GM18907 (cell line): Measurements from ENCODE around the gene SMC1A.
"Not testable (repeated sequence)": the region's sequence is repeated elsewhere in the genome, so short reads cannot be mapped to it uniquely, and the experiment has no call there.

Source experiments
- ATAC-seq: cut with Tn5 transposase; IDR thresholded peaks from one replicate; pipeline ENCODE4 v1.9.1; 2021; ENCODE audit warnings: mild to moderate bottlenecking, moderate library complexity; ENCODE audit not compliant: unreplicated experiment

Gene SMC1A

DNA sequence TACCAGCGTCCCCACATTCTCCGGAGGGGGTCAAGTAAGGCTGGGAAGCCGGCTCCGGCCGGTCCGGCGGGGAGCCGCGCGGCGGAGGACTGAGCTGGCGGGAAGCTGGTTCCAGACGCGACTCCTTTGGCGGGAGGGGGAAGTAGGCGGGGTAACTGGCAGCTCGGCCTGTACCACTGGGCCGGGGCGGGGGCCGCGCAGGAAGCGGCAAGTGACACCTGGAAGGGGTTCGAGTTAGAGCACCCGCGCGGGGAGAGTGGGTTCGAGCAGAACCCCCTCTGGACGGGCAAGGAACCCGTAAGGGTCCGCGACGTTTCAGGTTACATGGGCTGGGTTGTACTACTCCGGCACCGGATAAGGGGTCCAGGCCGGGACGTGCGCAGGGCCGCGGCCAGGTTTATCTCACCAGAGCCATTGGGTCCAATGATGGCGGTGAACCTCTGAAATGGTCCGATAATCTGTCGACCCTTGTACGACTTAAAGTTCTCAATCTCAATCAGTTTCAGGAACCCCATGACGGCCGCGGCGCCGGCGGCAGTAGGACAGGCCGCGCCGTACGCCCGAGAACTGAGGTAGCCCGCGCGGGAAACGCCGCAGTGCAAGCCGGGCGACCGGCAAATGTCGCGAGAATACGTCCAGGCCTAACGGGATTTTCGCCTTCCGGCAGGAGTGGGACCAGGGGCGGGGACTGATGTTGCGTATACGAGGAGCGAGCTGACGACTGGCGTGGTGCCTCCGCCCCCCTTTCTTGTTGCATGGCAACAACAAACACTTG lies at the start of gene SMC1A:
Gene SMC1A (minus strand): TSS at position 569 of the 775 bp plus-strand sequence. CDS start 54 bp downstream, at position 515.
- ATAC-seq: peak; percentile 94

DNA sequence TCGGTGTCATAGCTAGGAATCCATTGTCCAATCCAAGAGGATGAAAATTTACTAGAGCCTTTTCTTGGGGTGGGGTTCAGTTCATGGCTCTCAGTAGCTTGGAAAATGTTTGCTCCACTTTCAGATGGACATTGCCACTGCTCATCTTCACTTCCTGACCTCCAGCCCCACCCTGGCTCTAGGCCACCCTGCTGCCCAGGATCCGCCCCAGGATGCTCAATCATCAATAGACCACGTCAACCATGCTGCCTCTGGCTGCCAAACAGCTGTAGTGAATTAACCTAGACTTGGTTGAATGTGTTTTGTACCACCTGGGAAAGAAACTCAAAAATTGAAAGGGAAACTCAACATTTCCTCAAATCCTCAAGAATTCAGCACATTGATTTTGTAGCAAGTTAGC lies 48.9 kb upstream of the SMC1A start:
- no peak for ATAC-seq

DNA sequence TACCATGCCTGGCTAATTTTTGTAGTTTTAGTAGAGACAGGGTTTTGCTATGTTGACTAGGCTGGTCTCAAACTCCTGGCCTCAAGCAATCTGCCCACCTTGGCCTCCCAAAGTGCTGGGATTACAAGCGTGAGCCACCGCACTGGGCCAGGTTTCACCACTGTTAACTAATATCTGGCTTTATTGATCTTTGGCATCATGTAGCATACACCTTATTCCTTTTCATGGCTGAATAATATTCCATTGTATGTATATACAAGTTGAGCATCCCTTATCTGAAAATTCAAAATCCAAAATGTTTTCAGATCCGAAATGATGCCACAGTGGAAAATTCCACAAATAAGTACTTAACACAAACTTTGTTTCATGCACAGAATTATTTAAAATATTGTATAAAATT lies 46.2 kb upstream of the SMC1A start:
- ATAC-seq: not testable (repeated sequence)

DNA sequence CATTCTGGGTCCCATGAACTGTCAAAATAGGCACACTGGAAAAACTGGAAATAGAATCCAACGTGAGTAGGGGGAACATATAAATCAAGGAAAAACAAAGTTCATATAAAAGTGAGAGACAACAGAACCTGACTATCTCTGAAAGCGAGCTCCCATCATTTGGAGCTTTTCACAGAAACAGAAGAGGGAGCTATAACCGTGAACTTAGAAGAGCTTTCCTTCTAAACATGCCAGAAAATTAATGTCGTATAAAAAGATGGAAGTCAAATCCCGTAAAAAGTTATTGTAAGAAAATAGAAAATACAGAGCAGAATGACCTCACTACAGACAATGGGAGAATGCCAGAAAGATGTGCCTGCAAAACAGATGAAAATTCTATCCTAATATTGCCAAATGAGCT lies 35.6 kb upstream of the SMC1A start:
- no peak for ATAC-seq

DNA sequence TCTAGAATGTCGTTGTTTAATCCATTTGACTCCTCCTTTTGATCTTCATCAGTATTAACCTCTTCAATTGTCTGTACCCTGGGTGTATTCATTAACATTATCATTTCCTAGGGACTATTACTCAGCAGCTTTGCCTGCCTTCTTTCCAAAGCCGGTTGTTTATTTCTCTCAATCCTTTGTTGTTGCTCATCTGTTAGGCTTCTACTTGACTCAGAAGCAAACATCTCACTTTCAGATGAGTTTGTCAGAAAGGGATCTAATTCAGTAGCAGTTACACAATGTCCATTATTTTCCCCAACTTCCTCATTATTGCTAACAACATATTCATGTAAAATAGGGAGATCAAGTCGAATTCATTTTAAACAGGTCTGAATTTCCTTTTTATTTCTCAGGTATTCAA lies 33.8 kb upstream of the SMC1A start:
- ATAC-seq: no peak

DNA sequence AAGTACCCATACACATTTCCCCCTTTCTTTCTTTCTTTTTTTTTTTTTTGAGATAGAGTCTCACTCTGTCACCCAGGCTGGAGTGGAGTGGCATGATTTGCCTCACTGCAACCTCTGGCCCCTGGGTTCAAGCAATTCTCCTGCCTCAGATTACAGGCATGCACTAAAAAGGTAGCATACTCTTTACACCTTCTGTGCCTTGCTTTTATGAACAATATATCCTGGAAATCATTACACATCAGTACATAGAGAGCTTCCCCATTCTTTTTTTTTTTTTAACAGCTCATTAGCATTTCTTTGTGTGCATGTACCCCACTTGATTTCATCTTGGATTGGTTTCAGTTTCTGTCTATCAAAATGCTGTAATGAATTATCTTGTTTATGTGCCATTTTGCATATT lies 30.4 kb upstream of the SMC1A start:
- no peak for ATAC-seq

DNA sequence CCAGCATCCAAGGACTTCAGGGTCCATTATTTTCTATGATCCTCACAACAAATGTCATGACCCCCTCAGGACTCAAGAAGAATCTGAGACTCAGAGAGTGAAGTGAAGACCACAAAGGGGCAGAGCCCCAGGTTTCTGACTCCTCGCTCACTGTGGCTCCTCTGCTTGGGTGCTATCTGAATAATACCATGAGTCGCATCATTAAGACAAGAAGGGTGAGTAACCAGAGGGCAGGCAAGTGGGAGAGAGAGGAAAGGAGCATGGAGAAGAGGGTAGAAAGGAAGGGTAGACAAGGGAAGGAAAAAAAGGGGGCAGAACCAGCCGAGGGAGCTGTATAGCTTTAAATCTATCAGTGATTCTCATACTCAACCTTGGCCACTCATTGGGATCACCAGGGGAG lies 27.2 kb upstream of the SMC1A start:
- no peak for ATAC-seq

DNA sequence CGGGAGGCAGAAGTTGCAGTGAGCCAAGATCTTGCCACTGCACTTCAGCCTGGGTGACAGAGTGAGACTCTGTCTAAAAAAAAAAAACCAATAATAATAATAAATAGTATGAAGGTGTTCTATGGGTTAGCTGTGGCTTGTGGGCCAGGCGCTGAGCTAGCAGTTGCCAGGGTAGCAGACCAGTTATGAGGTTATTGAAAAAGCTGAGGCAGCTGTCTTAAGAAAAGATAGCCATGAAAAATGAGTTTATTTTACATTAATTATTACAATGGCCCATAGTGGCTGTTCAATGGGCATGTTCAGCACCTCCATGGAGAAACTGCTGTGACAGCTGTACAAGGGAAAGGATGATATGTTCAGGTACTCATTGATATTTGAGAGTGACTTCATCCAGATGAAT lies 25.0 kb upstream of the SMC1A start:
- no peak for ATAC-seq

DNA sequence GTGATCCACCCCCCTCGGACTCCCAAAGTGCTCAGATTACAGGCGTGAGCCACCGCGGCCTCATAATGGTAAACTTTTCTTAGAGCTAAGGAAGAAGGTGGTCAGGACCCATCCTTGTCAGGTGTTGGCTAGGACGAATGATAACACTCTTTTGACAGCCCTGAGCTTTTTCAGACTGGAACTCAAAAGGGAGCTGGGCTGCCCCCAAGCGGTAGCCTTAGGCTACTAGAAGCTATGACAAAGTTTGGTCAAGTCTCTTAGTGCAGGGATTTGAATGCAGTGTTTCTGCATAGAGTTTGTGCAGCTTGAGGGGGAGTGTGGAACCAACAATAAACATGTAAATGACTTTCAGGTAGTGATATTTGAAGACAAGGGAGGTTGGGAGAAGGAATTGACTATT lies 23.5 kb upstream of the SMC1A start:
- no peak for ATAC-seq

DNA sequence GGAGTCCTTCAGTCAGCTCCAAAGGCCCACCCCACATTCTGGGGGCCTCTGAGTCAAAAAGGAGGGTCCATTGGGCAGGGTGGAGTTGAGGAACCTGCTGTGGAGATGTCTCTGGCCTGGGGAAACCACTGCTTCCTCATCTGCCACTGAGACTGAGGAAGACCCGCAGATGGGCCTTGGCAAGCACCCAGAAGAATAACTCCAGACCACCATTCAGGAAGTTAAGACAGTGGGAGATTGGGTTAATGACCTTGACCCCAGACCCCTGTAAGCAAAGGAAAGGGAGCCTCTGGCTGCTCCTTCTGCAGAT lies 19.8 kb upstream of the SMC1A start:
- ATAC-seq: no peak

DNA sequence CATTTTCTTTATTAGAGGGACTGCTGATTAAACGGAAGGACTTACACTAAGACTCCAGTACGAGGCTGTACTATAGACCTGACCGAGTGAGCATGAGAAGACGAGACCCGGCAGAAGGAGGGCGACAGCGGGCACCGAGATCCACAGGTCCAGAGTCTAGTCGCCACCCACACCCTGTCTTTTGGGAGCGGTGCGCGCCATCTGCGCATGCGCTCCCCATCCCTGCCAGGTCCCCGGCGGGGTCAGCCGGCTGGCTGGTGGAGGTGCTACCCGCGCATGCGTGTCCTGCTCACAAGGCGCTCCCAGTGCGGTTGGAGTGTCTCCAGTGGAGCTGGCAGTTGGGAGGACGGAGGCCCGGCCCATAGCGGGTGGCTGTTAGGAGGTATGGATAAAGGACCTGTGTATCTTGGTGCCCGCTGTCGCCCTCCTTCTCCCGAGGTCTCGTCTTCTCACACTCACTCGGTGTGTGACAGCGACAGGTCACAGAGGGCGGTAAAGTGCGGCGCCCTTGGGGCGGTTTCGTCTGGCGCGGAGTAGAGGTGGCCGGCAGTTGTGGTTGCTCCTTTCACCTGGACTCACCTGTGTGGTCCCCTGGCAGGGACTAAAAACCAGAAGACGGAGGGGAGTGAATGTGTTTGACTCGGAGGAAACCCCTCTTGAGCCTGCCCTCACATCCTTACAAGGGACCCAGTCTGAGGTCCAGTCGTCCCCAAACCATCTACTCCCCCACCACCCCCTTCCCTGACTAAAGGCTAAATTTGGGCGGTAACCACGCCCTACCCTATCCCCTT lies 19.3 kb upstream of the SMC1A start:
- ATAC-seq: peak; percentile 75

DNA sequence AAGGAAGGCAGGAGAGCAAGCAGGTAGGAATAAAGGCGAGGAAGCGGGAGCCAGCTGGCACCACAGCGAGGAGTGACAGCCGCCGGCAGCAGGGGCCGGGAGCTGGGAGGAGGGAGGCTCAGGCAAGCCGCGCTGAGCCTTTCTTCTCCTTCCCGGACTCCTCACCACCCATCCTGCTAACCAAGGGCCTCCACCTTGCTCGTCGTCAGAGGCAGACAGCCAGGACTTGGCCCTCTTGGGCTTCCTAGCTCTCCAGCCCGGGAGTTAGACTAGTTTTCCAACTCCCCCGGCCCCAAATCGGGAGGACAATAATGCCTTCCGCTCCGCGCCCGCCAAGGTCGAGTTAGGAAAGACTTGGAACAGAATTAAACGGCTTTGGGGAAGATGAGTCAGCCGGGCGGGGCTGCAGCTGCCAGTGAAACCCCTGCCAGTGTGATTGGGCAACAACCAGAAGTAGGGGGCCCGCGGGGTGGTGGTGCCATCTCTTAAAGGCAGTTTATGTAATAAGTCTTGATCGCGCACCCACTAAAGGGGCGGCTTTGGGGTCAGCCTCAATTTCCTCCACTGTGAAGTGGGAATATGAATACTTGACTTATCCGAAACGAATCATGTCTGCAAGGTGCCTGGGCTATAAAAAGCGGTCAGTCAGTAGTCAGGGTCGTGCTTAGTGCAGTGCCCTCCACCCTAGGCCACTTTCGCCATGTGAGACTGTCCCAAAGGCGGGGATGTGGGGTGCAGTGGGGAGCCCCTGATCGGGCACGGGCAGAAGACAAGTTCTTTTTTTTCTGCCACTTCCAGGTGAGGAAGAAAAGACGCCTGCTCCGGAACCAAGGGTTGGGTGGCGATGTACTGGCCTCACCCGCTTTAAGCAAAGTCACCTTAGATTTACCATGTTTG lies 18.4 kb upstream of the SMC1A start:
- peak; percentile 6 for ATAC-seq

DNA sequence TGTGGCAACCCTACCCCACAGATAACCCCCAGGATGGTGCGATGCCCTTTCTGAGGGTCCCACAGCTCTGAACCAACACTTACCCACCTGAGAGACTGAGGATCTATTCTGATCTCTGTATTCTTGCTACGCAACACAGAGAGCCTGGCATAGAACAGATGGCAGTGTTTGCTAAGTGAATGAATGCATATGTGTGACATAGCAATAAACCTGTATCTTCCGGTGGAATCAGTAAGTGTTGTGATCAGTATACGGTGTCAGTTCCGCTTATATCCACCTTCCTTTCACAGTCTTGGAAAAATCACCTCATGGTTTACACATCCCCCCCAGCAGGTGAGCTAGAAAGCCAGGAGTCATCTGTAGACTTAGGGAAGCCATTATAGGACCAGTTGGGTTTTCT lies 17.6 kb upstream of the SMC1A start:
- ATAC-seq: no peak

DNA sequence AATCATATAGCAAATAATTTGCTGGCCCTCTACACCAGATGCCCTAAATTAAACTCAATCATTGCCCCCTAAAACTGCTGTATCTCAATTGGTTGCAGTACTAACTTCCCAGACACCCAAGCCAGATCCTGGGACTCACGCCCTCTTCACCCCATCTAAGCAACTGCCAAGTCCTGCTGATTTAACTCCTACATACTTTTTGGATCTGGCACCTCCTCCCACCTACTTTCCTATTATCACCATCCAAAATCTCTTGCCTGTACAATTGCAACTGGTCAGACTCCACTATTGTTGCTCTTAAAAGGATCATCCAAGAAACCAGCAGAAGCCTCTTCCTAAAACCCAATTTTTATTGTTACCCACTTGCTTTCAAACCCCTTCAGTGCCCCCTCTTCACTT lies 16.4 kb upstream of the SMC1A start:
- ATAC-seq: no peak

DNA sequence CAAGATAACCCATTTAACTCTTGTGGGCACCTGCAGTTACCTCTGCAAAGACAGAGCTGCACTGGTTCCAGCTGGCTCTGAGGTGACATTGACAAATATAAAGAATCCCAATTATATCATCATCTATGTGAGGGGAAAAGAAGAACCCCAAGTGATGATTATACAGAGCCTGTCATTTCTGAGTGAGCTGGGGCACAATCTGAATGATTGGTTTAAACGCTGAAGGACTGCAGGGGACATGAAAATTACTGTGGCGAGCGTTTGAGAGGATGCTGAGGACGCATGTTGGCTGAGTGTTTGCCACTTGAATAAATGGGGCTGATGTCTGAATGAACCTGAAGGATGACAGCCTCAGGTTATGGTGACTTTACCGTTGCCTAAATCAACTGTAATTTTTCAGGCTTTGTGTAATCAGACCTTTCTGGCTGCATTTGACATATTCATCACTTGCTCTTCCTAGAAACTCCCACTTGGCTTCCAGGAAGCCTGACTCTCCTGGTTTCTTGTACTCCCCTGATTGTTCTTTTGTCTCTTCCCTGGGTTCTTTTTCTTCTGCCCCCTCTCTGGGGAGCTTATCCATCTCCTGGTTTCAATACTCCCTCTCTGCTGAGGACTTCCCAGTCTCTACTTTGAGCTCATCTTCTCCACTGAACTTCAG lies 15.8 kb upstream of the SMC1A start:
- ATAC-seq: no peak

DNA sequence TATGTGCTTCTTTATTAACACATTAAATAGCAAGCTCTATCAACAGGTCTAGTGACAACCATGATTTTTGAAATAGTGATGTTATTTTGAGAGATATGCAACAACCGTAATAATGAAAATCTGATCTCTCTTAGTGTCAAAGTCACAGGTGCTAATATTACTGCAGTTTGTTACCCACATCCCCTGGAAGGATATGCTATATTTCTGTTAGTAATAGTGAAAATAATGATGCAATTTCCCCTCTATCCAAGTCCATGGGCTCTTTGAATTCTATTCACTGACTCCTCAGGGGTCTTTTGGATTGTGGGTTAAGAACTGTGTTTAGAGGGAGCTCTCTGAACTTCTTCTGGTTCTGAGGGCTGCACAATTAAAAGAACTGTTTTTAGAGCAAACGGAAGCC lies 14.8 kb upstream of the SMC1A start:
- no peak for ATAC-seq

DNA sequence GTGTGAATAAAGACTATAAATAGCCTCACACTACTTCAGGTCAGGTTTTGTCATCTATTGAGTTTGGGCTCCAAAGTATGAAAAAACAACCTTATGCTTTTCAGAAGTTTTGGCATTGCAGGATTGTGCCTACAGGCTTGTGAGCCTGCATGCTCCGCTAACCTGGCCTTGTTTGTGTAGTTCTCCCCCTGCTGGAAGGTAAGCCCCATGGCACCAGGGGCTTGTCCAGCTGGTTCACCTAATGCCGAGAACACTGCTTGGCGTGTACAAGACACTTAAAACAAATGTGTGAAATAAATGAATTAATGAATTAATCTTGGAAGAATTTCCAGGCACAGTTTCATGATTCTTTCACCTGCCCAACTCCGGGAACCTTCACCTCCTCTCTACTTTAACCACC lies 13.5 kb upstream of the SMC1A start:
- peak; percentile 77 for ATAC-seq

DNA sequence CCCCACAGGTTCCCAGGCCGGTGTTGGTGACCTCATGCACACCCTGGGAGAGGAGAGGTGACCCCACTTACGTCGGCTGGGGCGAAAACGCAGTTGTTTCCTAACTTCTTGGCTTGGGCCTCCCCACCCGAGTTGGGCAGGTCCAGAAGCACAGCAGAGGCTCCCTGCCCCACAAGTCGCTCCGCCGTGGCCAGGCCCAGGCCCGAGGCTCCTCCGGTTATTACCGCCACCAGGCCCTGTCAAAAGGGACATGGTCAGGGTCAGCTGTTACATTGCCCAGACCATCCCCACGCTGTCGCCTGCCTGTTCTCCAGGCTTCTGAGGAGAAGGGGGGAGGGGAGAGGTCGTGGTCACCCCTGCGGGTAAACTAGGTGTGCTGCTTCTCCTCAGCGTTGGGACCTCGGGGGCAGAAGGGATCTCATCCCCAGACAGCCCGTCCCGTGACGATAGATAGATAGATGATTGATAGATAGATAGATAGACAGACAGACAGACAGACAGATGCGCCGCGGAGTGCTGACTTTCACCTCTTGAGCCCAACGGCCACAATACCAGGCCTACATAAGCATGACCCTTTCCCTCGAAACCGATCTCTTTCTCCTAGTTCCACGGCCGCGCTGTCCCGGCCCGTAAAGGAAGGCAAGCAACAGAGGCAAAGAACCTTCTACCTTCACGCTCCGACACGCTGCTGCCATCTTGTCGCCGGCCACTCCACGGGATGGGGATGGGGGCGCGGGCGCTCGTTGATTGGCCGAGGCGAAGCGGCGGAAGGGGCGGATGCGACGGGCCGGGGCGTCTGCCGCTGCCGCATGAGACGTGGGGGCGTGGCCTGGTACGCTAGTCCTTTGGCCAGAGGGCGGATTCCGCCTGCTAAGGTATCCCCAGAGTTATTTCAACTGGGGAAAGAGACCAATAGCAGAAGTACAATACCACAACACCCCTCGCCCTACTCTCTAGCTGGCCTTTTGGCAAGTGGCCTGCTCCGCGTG lies 11.5 kb upstream of the SMC1A start, which contains the start of gene HSD17B10:
Gene HSD17B10 (minus strand): TSS at position 720 of the 989 bp plus-strand sequence. CDS start 25 bp downstream, at position 695.
- peak; percentile 84 for ATAC-seq

DNA sequence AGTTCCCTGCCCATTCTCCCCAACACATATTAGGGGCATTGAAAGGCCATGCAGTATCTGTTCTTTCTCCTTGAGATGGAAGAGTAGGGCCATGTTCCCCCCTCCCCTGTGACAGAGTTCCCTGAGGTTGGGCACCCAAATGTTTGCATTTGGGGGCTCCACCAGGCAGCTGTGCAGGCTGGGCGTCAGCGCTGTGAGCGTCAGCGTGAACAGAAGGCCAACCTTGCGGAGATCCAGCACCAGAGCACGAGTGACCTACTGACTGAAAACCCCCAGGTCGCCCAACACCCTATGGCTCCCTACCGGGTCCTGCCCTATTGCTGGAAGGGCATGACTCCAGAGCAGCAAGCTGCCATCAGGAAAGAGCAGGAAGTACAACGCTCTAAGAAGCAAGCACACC lies 7.8 kb upstream of the SMC1A start:
- ATAC-seq: no peak

DNA sequence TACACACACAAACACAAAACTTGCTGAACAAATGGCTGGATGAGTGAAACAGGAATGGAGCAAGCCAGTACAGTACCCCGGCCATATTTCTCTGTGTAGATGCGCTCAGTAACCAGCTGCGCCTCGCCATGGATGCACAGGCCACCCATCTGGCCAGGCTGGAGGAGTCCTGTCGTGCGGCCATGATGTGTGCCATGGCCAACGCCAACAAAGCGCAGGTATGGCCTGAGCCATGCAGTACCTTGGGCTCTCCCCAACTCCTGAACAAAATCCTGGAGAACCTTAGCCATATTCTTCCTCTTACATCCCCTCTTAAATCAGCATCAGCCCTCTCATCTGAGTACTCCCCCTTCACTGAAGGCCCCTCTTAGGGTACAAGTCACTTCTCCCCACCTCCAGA lies 7.3 kb upstream of the SMC1A start:
- ATAC-seq: no peak
